HT-29 (cell line): ENCODE results near the gene CAMTA1. TPM values are rescaled to one million over a fixed set of nuclear protein-coding genes. Genes with fewer than 3 reads are reported as not detected.

Source experiments
- DNase-seq: peaks from one replicate; pipeline ENCODE4 v3.0.0-alpha.2; 2015; ENCODE audit warnings: low spot score
- total RNA-seq: library from RNA; depleted of rRNA; stranded (reverse); fragments of >200 nt; shearing (Covaris generic); gene quantifications from 2 replicates; pipeline ENCODE4 v1.2.3, GENCODE V29; 2014

CAMTA1 gene
- total RNA-seq, 1 experiment from 2014 or later = 62.2 TPM

- DNase-seq = no peak
Measured at GRCh38 chr1:7004181-7004580, 218.9 kb downstream of the CAMTA1 start.

DNA sequence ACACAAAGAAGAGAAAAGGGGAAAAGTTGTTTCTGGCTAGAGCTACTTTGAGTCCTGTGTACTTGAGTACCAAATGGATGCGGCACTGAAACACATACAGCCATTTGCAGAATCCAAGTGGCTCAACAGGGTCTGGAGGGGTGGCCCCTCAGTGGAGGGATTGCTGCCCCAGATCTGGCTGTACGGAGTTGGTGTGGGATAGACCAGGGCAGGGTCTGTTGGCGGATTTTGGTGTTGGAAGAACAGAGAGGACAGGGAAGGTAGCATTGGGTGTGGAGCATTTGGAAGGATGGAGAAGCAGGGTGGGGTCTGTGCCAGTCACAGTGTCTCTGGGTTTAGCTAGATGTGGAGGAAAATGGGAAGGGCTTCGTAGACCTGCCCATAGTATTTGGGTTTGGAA, 220.5 kb downstream of the CAMTA1 start:
- DNase-seq = no peak

DNA sequence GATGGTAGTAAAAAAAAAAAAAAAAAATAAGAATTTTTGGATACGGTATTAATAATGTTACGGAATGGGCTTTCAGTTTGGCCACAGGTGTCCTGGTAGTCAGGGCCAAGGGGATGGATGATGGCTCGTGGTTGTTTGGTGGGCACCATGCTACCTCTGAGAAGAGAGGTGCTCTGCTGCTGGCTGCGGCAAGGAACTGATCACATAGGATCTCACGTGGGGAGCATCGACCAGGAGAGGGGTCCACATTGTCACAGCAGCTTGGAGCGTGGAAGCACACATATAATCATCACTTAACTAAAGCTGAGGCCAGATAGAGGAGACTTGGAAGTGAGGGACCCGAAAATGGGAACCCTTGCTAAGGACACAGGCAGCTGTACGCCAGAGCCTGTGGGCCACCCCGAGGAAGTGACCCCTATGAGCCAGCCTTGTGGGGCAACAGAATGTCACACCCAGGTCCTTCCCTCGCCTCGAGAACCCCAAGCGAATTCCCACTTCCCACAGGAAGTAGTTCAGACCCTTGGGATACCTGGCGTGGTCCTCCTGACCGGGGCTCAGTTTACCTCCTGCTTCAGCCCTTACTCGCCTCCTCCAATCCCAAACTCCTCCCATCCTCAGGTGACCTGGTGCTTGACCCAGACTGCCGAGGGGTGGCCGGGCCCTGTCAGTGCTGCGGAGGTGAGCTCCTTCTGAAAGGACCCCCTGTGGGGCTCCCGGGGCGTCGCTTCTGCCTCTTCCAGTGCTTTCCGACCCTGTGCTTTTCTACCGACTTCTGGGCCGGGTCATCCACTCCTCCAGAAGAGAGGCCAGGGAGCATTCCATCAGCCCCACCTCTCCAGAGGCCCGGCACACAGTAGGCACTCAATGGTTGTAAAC, 222.0 kb downstream of the CAMTA1 start:
- no peak for DNase-seq

GRCh38 chr1:7007902-7008301, 222.6 kb downstream of the CAMTA1 start:
- DNase-seq = no peak

DNA sequence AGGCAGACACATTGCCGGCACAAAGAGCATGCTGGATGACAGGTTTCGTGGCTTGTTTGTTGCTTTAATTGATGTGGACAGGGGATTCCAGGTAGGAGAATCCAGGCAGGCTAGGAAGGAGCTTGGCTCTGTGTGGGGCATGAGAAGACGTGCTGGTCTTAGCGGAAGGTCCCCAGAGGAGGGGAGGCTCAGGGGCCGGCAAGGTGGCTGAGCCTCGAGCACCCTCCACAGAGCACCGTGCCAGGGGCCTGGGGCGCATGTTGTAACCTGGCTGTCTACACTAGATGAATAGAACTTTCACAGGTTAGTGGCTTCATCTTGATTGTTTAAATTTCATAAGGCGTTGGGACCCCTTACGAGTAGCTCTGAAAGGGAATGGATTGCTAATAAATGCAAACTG, 223.1 kb downstream of the CAMTA1 start:
- no peak for DNase-seq

DNA sequence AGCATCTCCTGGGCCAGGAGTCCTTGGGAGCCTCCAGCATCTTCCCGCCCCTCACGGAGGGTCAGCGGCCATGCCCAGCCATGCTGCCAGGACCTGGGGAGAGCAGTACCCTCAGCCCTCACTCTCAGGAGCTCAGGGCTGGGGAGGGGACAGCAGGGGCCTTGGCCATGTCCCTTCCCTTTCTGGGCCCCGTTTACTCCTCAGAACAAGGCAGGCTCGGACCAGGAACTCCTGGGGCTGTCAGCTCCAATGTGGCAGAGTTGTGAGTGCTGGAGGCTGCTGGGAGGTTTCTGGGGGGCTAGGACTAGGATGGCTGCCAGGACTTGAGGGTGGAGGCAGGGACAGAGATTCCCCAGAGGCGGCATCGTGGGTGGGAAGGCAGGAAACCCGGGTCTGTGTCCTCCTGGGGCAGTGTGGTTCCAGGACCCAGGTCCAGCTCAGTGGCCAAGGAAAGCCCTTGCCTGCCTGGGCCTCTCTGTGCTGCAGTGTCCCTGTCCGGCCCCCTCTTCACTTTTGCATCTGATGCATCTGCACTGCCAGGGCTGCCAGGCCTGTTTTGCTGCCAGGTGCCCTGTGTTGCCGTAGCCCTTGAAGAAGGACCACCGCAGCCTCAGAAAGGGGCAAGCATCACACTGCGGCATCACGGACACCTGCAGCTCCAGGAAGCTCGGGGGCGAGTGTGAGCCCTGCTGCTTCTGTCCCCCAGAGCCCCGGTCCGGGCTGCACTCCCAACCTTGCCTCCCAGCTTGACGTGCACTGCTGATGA, 223.9 kb downstream of the CAMTA1 start:
- DNase-seq = no peak

GRCh38 chr1:7009741-7010525, 224.7 kb downstream of the CAMTA1 start:
- DNase-seq = no peak

- no peak for DNase-seq
Measured at GRCh38 chr1:7010534-7011200, 225.4 kb downstream of the CAMTA1 start.

- no peak for DNase-seq
Measured at GRCh38 chr1:7011826-7012225, 226.6 kb downstream of the CAMTA1 start.

- no peak for DNase-seq
Measured at GRCh38 chr1:7012461-7012924, 227.2 kb downstream of the CAMTA1 start.

DNA sequence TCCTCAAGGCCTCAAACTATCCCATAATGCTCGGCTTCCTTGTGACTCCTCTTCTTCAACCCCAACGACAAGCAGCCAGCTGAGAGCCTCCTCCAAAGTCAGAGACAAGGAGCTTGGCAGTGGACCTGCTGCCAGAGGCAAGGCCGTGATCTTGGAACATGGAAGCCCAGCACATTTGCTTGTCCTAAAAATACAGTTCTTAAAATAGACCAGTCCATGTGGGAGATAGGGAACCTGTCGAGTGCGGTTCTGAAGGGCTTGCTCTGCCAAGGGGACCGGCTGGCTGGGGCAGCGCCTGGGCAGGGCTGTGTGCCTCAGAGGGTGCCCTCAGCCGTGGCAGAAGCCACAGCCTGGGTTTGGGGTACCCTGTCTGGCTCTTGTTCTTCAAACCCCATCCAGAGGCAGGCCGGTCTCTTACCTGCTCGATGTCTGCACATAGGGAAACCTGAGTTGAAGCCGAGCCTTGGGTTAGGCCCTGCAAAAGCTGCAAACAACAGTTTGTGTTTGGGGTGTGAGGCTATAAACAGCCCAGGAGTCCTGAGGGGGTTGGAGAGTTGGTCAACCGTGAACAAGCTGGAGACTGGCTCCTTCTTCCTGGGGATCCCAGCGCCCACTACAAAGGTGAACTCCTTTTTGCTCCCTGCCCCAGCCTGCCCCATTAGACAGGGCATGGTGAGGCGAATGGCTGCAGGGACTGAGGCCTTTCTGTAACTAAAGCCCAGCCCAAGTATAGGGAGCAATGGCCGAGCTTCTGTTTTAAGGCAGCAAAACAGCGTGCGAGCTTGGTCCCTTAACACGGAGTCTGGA, 228.8 kb downstream of the CAMTA1 start:
- no peak for DNase-seq

GRCh38 chr1:7014640-7014930, 229.3 kb downstream of the CAMTA1 start:
- DNase-seq = no peak

DNA sequence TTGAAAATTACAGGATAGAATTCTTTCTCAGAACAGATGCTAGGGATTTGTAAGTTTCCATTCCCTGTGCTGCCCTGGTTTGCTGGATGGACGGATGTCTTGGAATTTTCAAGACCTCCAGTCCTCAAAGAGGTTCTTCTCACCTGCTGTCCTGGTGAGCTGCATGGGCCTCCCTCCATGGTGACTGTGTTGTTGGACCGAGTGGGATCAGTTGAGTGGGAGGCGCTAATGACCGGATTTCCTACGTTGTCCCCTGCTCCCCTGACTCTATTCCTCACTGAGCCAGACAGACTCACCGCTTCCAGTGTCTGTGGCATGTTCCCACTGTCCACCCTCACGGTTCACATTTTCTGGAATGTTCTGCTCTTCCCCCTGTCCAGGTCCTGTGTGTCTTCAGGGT, 229.8 kb downstream of the CAMTA1 start:
- DNase-seq = no peak

DNA sequence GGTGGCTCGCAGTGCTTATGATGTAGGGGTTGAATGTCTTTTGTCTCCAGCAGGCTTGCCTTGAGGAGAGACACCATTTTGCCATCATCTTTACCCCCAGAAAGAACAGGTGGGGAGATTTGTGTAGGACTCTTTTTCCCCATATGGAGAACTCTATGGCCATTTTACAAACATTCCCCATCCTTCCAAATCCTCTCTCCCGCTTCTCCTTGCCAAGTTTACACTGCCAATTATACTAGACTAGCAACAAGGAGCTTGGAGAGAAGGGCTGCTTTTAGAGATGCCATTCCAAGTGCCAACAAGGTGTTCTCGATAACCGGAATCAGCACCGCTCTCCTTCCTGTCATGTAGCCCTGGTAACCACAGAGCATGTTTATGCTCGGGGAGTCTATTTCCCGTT, 233.1 kb downstream of the CAMTA1 start:
- no peak for DNase-seq

DNA sequence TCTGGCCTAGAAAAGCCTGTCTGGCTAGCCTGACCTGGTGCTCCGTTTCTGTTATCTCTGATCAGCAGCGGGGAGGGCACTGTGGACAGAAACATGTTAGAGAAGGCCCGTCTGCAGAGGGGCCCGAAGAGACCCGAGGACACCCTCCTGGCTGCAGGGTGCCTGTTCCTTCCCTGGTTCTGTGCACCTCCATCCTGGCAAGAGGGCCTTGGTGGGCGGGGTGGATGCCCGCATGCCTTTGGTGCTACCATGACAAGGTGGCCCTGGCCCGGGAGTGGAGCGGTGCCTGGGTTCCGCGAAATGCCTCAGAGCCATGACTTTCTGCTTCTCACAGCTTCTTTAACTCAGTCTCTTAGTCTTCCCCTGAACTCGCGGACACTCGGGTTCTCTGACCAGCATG, 233.6 kb downstream of the CAMTA1 start:
- no peak for DNase-seq

- DNase-seq = no peak
Measured at GRCh38 chr1:7019510-7019909, 234.3 kb downstream of the CAMTA1 start.

DNA sequence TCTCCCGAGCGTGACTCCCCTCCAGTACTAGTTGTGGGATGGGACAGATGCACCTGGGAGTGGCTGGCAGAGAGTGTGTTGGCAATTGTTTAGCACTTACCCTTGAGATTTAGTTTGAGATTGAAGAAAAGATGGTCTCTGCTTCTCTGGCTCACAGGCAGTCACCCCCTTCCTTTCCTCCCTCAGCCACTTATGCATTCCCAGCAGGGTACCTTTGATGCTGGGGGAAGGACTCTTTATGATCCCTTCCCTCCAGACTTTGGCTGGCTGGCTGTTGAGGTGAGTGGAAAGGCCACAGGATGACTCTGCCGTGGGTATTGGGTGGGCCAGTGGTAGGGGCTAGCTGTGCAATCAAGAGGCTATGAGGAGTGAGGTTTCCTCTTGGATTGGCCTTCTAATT, 236.8 kb downstream of the CAMTA1 start:
- no peak for DNase-seq

- no peak for DNase-seq
Measured at GRCh38 chr1:7025013-7025412, 239.8 kb downstream of the CAMTA1 start.

- no peak for DNase-seq
Measured at GRCh38 chr1:7026169-7026568, 240.9 kb downstream of the CAMTA1 start.

- no peak for DNase-seq
Measured at GRCh38 chr1:7032992-7033391, 247.7 kb downstream of the CAMTA1 start.

DNA sequence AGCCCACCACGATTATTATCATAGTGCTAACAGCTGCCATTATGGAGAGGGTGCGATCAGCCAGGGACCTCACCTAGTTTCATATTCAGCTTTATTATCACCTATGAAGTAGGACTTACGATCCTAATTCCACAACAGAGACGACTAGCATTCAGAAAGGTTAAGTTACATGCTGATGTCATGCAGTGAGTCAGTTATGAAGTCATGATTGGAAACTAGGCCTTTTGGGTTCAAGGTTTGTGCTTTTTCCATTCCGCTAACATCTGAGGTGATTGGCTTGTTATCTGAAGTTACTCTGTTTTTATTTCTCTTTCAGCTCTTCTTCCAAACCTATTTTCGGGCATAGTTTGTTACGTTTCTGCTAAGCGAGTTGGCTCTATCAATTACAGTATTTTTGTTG, 251.1 kb downstream of the CAMTA1 start:
- no peak for DNase-seq
